ENCODE measurements around the gene RBP5.

DNA sequence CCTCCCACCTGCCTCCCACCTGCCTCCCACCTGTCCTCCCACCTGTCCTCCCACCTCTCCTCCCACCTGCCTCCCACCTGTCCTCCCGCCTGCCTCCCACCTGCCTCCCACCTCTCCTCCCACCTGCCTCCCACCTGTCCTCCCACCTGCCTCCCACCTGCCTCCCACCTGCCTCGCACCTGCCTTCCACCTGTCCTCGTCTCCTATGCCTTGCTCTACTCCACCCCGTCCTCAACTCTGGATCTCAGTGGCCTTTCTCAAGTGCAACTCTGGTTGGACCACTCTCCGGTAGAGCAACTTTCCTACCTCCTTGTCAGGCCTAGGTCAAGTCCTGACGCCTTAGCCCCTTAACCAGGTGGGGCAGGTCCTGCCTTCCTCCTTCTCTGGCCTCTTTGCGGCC is 31.5 kb upstream of the RBP5 start:
- TF ChIP-seq, protein P1, sequence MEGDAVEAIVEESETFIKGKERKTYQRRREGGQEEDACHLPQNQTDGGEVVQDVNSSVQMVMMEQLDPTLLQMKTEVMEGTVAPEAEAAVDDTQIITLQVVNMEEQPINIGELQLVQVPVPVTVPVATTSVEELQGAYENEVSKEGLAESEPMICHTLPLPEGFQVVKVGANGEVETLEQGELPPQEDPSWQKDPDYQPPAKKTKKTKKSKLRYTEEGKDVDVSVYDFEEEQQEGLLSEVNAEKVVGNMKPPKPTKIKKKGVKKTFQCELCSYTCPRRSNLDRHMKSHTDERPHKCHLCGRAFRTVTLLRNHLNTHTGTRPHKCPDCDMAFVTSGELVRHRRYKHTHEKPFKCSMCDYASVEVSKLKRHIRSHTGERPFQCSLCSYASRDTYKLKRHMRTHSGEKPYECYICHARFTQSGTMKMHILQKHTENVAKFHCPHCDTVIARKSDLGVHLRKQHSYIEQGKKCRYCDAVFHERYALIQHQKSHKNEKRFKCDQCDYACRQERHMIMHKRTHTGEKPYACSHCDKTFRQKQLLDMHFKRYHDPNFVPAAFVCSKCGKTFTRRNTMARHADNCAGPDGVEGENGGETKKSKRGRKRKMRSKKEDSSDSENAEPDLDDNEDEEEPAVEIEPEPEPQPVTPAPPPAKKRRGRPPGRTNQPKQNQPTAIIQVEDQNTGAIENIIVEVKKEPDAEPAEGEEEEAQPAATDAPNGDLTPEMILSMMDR (conservative IDR thresholded peaks at IDR 0.05; ENCODE audit: low read depth, low read length) = no peak
- no peak for TF ChIP-seq EZH2phosphoT487 (IDR thresholded peaks at IDR 0.05; ENCODE audit: borderline replicate concordance, low read length)
